NCI-H128 (cell line): ENCODE data around the gene EDC4.

Experiments used
- DNase-seq: peaks from one replicate; lab custom pipeline; 2025; ENCODE audit not compliant: unreplicated experiment; lab: John Stamatoyannopoulos, UW

EDC4 gene

GRCh38 chr16:67930678-67931211, 57.9 kb downstream of the EDC4 start:
- DNase-seq = no peak
